Nephron progenitor cell (in vitro differentiated cells): Measurements from ENCODE around the gene AARS2.

Experiments used
- DNase-seq: peaks from one replicate; pipeline ENCODE4 v3.0.0; 2021
- H3K27ac Mint-ChIP-seq: 2 replicates; pipeline ENCODE4 v1.8.0; 2021; ENCODE audit warnings: mild to moderate bottlenecking, moderate library complexity, mixed read lengths
- H3K27me3 Mint-ChIP-seq: 2 replicates; pipeline ENCODE4 v1.8.0; 2021; ENCODE audit warnings: mild to moderate bottlenecking, low read depth, mixed read lengths; ENCODE audit not compliant: poor library complexity
- H3K36me3 Mint-ChIP-seq: 2 replicates; pipeline ENCODE4 v1.8.0; 2021; ENCODE audit warnings: low read depth, mixed read lengths
- H3K4me1 Mint-ChIP-seq: 2 replicates; pipeline ENCODE4 v1.8.0; 2021; ENCODE audit warnings: mixed read lengths
- H3K4me3 Mint-ChIP-seq: 2 replicates; pipeline ENCODE4 v1.8.0; 2021; ENCODE audit warnings: mild to moderate bottlenecking, moderate library complexity, mixed read lengths
- H3K9me3 Mint-ChIP-seq: 2 replicates; pipeline ENCODE4 v1.8.0; 2021; ENCODE audit warnings: mild to moderate bottlenecking, moderate library complexity, mixed read lengths
- CTCF ChIP-seq: fragments of 200-600 bp; sonication (generic); IDR thresholded peaks from 2 replicates; pipeline ENCODE4 v1.5.0; 2021; ENCODE audit warnings: antibody characterized with exemption

AARS2 gene

GRCh38 chr6:44255105-44255808 lies 57.9 kb downstream of the AARS2 start:
- DNase-seq = no peak
- Mint-ChIP-seq H3K27me3 (peaks cover 7% of the 10 kb centered on the region), H3K27ac (peak overlapping the region; percentile 78), H3K9me3 (no peaks in the 10 kb centered on the region), H3K4me1 (peaks cover 72% of the 10 kb centered on the region), H3K36me3 (peaks cover 48% of the 10 kb centered on the region), H3K4me3 (peak overlapping the region; percentile 90)
- TF ChIP-seq CTCF = no peak

DNA sequence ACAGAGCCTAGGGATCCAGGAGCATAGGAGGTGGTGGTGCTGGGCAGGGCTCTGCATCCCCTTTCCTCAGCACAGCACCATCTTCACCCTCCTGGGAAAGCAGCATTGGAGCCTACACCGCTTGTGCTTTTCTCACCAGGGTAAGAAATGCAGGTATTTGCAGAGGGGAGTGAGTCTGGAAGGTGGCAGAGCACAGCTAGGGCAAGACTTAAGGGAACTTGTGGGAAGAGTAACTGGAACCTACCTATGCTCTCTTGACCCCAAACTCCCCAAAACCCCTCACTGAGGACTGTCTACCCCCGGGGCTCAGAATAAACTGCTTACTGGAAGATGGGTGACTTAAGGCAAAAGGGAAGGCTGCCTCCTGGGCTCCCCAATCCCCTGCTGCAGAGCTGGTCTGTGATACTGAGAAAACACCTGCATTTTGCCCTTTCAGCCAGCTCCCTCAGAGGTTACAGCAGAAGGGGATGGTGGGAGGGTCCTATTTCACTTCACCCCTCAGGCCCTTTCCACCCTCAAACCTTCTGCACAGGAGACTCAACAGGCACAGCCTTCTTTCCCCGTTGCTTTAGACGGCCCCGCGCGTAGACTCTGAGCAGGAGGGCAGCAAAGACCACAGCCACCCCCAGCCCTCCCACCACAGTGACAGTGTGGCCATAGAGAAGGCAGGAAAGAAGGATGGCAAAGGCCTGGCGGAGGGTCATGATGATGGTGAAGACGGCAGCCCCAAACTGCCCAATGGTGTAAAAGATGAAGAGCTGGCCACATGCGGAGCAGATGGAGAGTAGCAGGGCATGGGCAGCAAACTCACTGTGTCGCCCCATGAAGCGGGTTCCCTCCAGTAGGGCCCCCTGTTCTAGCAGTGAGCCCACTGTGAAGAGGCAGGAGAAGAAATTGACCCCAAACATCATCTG lies 58.7 kb downstream of the AARS2 start:
- Mint-ChIP-seq H3K9me3 (no peaks in the 10 kb centered on the region), H3K4me3 (peak overlapping the region; percentile 60), H3K27ac (peak overlapping the region; percentile 77), H3K36me3 (peaks cover 56% of the 10 kb centered on the region), H3K27me3 (peaks cover 7% of the 10 kb centered on the region), H3K4me1 (peaks cover 80% of the 10 kb centered on the region)
- TF ChIP-seq CTCF = no peak
- DNase-seq = no peak

- Mint-ChIP-seq H3K27ac (peak overlapping the region; percentile 86), H3K27me3 (peaks cover 7% of the 10 kb centered on the region), H3K4me1 (peaks cover 86% of the 10 kb centered on the region), H3K36me3 (peaks cover 59% of the 10 kb centered on the region), H3K9me3 (no peaks in the 10 kb centered on the region), H3K4me3 (peak overlapping the region; percentile 3)
- TF ChIP-seq CTCF = peak; percentile 37
- peak; percentile 59 for DNase-seq
Measured at GRCh38 chr6:44253307-44254101, 59.6 kb downstream of the AARS2 start.

DNA sequence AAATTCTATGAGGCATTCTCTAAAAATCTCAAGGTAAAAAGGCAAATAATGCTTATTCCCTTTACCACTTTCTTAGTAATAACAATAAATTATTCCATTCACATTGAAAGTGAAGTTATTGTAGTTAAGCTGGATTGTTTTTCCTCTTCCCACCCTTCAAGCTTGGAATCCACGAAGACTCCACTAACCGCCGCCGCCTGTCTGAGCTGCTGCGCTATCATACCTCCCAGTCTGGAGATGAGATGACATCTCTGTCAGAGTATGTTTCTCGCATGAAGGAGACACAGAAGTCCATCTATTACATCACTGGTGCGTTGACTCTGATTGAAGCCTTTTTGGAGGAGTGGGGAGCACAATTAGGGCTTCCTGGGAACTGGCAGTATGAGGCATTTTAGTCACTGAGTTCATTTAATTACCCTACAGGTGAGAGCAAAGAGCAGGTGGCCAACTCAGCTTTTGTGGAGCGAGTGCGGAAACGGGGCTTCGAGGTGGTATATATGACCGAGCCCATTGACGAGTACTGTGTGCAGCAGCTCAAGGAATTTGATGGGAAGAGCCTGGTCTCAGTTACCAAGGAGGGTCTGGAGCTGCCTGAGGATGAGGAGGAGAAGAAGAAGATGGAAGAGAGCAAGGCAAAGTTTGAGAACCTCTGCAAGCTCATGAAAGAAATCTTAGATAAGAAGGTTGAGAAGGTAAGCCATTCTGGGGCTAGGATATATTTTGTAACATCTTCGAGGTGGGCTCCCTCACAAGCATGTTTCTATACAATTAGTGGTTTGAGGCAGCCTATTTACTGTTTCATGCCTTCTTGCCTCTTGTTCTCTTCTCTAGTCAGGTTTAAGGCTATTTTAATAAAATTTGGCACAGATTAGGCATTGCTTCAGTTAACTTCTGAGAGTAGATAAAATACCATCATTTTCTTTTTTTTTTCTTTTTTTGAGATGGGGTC lies 61.3 kb downstream of the AARS2 start:
- Mint-ChIP-seq H3K27me3 (peaks cover 7% of the 10 kb centered on the region), H3K36me3 (peaks cover 62% of the 10 kb centered on the region), H3K9me3 (no peaks in the 10 kb centered on the region), H3K4me3 (peak overlapping the region; percentile 54), H3K4me1 (peaks cover 84% of the 10 kb centered on the region), H3K27ac (peak overlapping the region; percentile 48)
- TF ChIP-seq CTCF = no peak
- no peak for DNase-seq

- Mint-ChIP-seq H3K4me3 (no peak overlapping the region), H3K27me3 (peaks cover 7% of the 10 kb centered on the region), H3K4me1 (peaks cover 74% of the 10 kb centered on the region), H3K27ac (peak overlapping the region; percentile 15), H3K9me3 (no peaks in the 10 kb centered on the region), H3K36me3 (peaks cover 62% of the 10 kb centered on the region)
- TF ChIP-seq CTCF = no peak
- DNase-seq = no peak
Measured at GRCh38 chr6:44250718-44251123, 62.4 kb downstream of the AARS2 start.
